Ovary (tissue), 9 donors: ENCODE measurements around the gene CREM. TPM values are rescaled to one million over a fixed set of nuclear protein-coding genes. Genes with fewer than 3 reads are reported as not detected.

ENCODE experiments used
- DNase-seq, 5 donors: peaks; one replicate each; pipeline ENCODE4 v3.0.0-alpha.2; 2019 to 2020
- H3K27ac ChIP-seq, 2 donors: fragments of 200-600 bp; one replicate each; pipeline versions ENCODE4 v1.5.1 to v1.8.0; 2019 to 2022
- H3K27me3 ChIP-seq: fragments of 200-600 bp; one replicate; pipeline ENCODE4 v1.8.0; 2022
- H3K36me3 ChIP-seq: fragments of 200-600 bp; sonication (generic); one replicate; pipeline ENCODE4 v1.5.1; 2019
- H3K4me1 ChIP-seq: one replicate; pipeline ENCODE4 v1.8.1; 2013; ENCODE audit warnings: mild to moderate bottlenecking, moderate library complexity; ENCODE audit not compliant: insufficient read depth
- H3K4me3 ChIP-seq: fragments of 200-600 bp; sonication (generic); one replicate; pipeline ENCODE4 v1.5.1; 2017
- H3K9me3 ChIP-seq, 2 donors: fragments of 200-600 bp in 1 of 2; sonication (generic) in 1 of 2; one replicate each; pipeline versions ENCODE4 v1.5.1 to v1.8.1; 2013 to 2019; ENCODE audit warnings: mild to moderate bottlenecking in 1 of 2, moderate library complexity in 1 of 2
- EP300 ChIP-seq: sonication (generic); formaldehyde crosslinking; IDR thresholded peaks from one replicate; pipeline ENCODE4 v1.6.1; 2017; ENCODE audit warnings: antibody characterized with exemption
- POLR2A ChIP-seq: fragments of 450-650 bp; IDR thresholded peaks from one replicate; pipeline ENCODE4 v1.6.1; 2017; ENCODE audit warnings: antibody characterized with exemption, mild to moderate bottlenecking, moderate library complexity
- WGBS, 3 donors: extraction: QIAGEN DNeasy Blood & Tissue Kit in 1 of 3; methylation state at CpG; one replicate each; pipeline versions ENCODE4 v1.1.5 to v1.1.7; 2013 to 2017; 5-methylcytosine and 5-hydroxymethylcytosine counted together
- intact Hi-C, 4 donors: fragments of 100-400 bp; cut with DNase I; formaldehyde crosslinking; loops; one replicate each; pipeline versions ENCODE4 v1.11.0 to v1.15.1; 2022 to 2023
- polyA plus RNA-seq, 2 donors: library from polyadenylated mRNA; stranded (reverse); fragments of 200-250 nt in 1 of 2; fragments of 350-450 nt in 1 of 2; fragmentation: Illumina TruSeq in 1 of 2; extraction: RNeasy Lipid Tissue Mini Kit (QIAGEN cat#74804) in 1 of 2; gene quantifications; one replicate each; pipeline ENCODE4 v1.2.3, GENCODE V29; 2013 to 2014
- total RNA-seq, 7 donors: library from RNA; depleted of rRNA in 2 of 7; stranded (reverse); fragments of >200 nt in 2 of 7; fragmentation: NEBNext Ultra II Directional in 3 of 7; extraction: Animal tissue kit (Norgen Biotek cat#: 25700) in 3 of 7; gene quantifications; one replicate each; pipeline versions ENCODE4 v1.1.0 to v1.2.4, GENCODE V29; 2016 to 2023
- TF ChIP-seq, protein P1 (sequence below), 3 donors: fragments of 450-650 bp in 2 of 3; fragments of 200-600 bp in 1 of 3; IDR thresholded peaks; one replicate each; pipeline versions ENCODE4 v1.5.1 to v1.8.0; 2016 to 2022; ENCODE audit warnings: antibody characterized with exemption in 3 of 3, mild to moderate bottlenecking in 1 of 3
- donor health status: DM: no; HTN: no; CAD: no; lungs with moderate emphysema.
- donor health status: DM: no; HTN: no; CAD: no.
- donor health status: Bipolar disorder and iron deficiency.
- donor health status: DM: yes; HTN: yes; CAD: no.
- donor health status: DM: no; HTN: no; CAD: no.
- donor health status: DM: yes; HTN: yes; CAD: no.

Gene CREM
- total and polyA plus RNA-seq, 9 donors: 24.4 to 87.2 (median 41.5) TPM

GRCh38 chr10:35195361-35196306 lies 69.0 kb downstream of the CREM start:
- H3K27me3 ChIP-seq: no peaks in the 10 kb centered on the region
- 0 to 1% (median 0%) methylated on average over 15 of the region's 15 CpGs for WGBS, 3 donors
- TF ChIP-seq, protein P1, sequence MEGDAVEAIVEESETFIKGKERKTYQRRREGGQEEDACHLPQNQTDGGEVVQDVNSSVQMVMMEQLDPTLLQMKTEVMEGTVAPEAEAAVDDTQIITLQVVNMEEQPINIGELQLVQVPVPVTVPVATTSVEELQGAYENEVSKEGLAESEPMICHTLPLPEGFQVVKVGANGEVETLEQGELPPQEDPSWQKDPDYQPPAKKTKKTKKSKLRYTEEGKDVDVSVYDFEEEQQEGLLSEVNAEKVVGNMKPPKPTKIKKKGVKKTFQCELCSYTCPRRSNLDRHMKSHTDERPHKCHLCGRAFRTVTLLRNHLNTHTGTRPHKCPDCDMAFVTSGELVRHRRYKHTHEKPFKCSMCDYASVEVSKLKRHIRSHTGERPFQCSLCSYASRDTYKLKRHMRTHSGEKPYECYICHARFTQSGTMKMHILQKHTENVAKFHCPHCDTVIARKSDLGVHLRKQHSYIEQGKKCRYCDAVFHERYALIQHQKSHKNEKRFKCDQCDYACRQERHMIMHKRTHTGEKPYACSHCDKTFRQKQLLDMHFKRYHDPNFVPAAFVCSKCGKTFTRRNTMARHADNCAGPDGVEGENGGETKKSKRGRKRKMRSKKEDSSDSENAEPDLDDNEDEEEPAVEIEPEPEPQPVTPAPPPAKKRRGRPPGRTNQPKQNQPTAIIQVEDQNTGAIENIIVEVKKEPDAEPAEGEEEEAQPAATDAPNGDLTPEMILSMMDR (IDR thresholded peaks at IDR 0.05): peak; percentile 53 to 94 (median 93)
- TF ChIP-seq EP300 (peak; percentile 60), POLR2A (peak; percentile 33)
- DNase-seq: peak; percentile 65 to 86 (median 68)
- H3K36me3 ChIP-seq: no peaks in the 10 kb centered on the region
- H3K4me1 ChIP-seq: no peaks in the 10 kb centered on the region
- H3K27ac ChIP-seq: peak overlapping the region; percentile 75 to 96
- intact Hi-C loops: loop anchor here in 1 of 4 donors (5.0 kb wide), 1 partner anchor 68 kb away; the partner anchor contains the start of gene CREM
- H3K4me3 ChIP-seq: peak overlapping the region; percentile 44
- no peaks in the 10 kb centered on the region for H3K9me3 ChIP-seq

GRCh38 chr10:35200487-35200886 lies 73.8 kb downstream of the CREM start:
- intact Hi-C loops: no loop called here
- no peaks in the 10 kb centered on the region for H3K4me1 ChIP-seq
- H3K36me3 ChIP-seq: no peaks in the 10 kb centered on the region
- DNase-seq: no peak
- no peak overlapping the region for H3K27ac ChIP-seq
- 68 to 84% (median 70%) methylated on average over 1 of the region's 1 CpG for WGBS, 3 donors
- no peak overlapping the region for H3K4me3 ChIP-seq
- no peaks in the 10 kb centered on the region for H3K9me3 ChIP-seq
- H3K27me3 ChIP-seq: no peaks in the 10 kb centered on the region
- TF ChIP-seq, protein P1 (IDR thresholded peaks at IDR 0.05): no peak
- TF ChIP-seq EP300: no peak
- no peak for TF ChIP-seq POLR2A

DNA sequence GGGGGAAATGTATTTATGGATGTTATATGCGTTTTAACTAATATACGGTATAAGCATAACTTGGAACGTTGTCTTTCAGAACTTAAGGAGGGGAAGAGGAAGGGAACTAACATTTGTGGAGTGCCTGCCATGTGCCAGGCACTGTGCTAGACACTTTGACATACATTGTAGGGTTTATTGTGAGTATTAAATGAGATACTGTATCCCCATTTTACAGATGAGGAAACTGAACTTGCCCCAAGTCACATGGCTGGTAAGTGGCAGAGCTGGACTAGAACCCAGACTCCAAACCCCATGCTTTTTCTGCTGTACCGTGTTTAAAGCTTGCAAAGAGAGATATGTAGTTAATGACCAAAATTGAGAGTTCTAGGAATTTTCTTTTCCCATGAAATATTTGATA lies 74.6 kb downstream of the CREM start:
- TF ChIP-seq, protein P1 (IDR thresholded peaks at IDR 0.05): no peak
- TF ChIP-seq POLR2A: no peak
- TF ChIP-seq EP300: no peak
- Histone ChIP-seq H3K27ac (no peak overlapping the region), H3K27me3 (no peaks in the 10 kb centered on the region), H3K4me3 (no peak overlapping the region), H3K36me3 (no peaks in the 10 kb centered on the region), H3K4me1 (no peaks in the 10 kb centered on the region), H3K9me3 (no peaks in the 10 kb centered on the region)
- WGBS, 3 donors: 92 to 93% (median 92%) methylated on average over 4 of the region's 4 CpGs
- no peak for DNase-seq
- intact Hi-C loops: no loop called here

DNA sequence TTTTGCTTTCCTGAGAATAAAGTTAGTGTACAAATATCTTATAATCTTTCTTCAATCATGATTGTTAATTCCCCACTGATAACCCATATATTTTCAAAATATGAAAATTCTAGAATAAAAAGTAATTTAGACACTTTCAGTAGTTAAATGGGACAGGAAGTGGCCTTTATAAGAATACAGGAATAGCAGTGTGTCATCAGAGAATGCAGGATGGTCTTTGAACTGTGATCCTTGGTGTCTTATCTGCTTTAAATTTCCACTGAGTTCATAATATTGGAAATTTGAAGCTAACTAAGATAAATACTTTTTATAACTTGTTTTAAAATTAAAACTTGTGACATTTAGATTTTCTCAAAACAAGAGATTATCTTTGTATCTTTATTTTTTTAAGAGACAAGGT lies 75.4 kb downstream of the CREM start:
- Histone ChIP-seq H3K27me3 (no peaks in the 10 kb centered on the region), H3K4me1 (no peaks in the 10 kb centered on the region), H3K27ac (no peak overlapping the region), H3K9me3 (no peaks in the 10 kb centered on the region), H3K4me3 (no peak overlapping the region), H3K36me3 (no peaks in the 10 kb centered on the region)
- intact Hi-C loops: no loop called here
- TF ChIP-seq, protein P1 (IDR thresholded peaks at IDR 0.05): no peak
- TF ChIP-seq EP300 (no peak), POLR2A (no peak)
- no peak for DNase-seq
